GM12874 (cell line): ENCODE measurements around the gene CEP68.

ENCODE experiments used
- CTCF ChIP-seq: IDR thresholded peaks from 2 replicates; pipeline ENCODE4 v1.5.1; 2011; ENCODE audit warnings: low read depth, mild to moderate bottlenecking, control low read depth, low read length, moderate library complexity; ENCODE audit not compliant: insufficient read depth

The CEP68 gene

GRCh38 chr2:65045651-65046050, 10.6 kb upstream of the CEP68 start:
- TF ChIP-seq CTCF, result no peak

- TF ChIP-seq CTCF, result no peak
Measured at GRCh38 chr2:65046633-65047407, 9.4 kb upstream of the CEP68 start.

- TF ChIP-seq CTCF, result no peak
Measured at GRCh38 chr2:65049010-65049639, 7.1 kb upstream of the CEP68 start.

GRCh38 chr2:65050931-65051330, 5.3 kb upstream of the CEP68 start:
- TF ChIP-seq CTCF, result no peak

- no peak for TF ChIP-seq CTCF
Measured at GRCh38 chr2:65053199-65053598, 3.0 kb upstream of the CEP68 start.

- no peak for TF ChIP-seq CTCF
Measured at GRCh38 chr2:65054749-65055421, 1.3 kb upstream of the CEP68 start.

GRCh38 chr2:65055422-65056214, 598 bp upstream of the CEP68 start:
- TF ChIP-seq CTCF, result no peak
